ENCODE results near the gene ZFP36L2. TPM values are rescaled to one million over a fixed set of nuclear protein-coding genes. Genes with fewer than 3 reads are reported as not detected.

Gene ZFP36L2
- total and polyA plus RNA-seq, 9 of the 15 experiments (the other 6 are each of a cell fraction or from before 2014, with no cell fraction given) = 4.1 to 60.6 (median 20.3) TPM

DNA sequence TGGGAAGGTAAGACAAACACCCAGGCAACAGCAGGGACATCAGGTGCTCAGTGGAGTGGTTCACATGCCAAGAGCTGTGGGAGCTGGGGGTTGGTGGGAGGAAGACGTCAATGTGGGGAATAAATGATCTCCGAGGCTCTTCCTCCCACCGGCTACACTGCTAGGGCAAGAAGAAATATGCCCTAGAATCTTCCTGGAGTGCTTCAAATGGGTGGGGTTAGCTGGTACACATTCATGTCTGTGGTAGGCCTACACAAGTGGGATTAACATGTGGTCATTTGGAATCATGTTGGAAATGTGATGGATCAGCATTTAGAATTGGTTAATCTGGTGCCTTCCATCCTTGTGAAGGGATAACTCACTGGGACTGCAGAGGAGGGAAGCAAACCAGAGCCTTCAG lies 12.4 kb upstream of the ZFP36L2 start:
- POLR2A ChIA-PET = interaction anchor here (0.6 to 0.7 kb wide), 2 partner anchors 193 to 733 kb away, joined by 3 read pairs; no protein-coding TSS in a partner anchor

DNA sequence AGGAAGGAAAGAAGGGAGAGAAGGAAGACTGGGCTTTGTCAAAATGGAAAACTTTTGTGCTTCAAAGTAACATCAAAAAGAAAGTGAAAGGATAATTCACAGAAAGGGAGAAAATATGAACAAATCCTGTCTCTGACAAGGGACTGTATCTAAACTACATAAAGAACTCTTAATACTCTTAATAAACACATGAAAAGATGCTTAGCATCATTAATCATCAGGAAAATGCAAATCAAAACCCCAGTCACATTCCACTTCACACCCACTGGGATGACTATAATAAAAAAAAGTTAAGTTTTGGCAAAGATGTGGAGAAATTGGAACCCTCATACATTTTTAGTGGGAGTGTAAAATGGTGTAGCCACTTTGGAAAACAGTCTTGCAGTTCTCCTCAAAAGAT lies 11.8 kb upstream of the ZFP36L2 start:
- in situ Hi-C loops (cut with MboI) = loop anchor here (10.0 kb wide), 1 partner anchor 263 kb away; no protein-coding TSS in a partner anchor
- ChIA-PET POLR2A (interaction anchor here (0.7 kb wide), 1 partner anchor 734 kb away, joined by 3 read pairs; no protein-coding TSS in a partner anchor), CTCF (ENCODE audit: low intra/inter-chr PET ratio) (no interaction called here)
- no peak overlapping the region for H3K9ac ChIP-seq (ENCODE audit: insufficient read depth in 1 of 2, low read depth in 2 of 2, low read length in 2 of 2)
- H3K27ac ChIP-seq (ENCODE audit: extremely low read depth, low read depth, low read length) = no peak overlapping the region
- intact Hi-C loops (cut with micrococcal nuclease) = no loop called here
- H4K20me1 ChIP-seq (replicated peaks; ENCODE audit: control insufficient read depth, insufficient read depth, low read length) = no peaks in the 10 kb centered on the region
- no peak overlapping the region for H3K4me3 ChIP-seq
- H3K4me2 ChIP-seq (ENCODE audit: insufficient read depth, low read length) = no peak overlapping the region
- no peaks in the 10 kb centered on the region for H3K27me3 ChIP-seq (ENCODE audit: control insufficient read depth in 2 of 2, insufficient read depth in 2 of 2, low read length in 2 of 2)
- ATAC-seq = no peak
- no peak for DNase-seq (ENCODE audit: extremely low read depth in 1 of 4, low spot score in 3 of 4)
- BruUV-seq (replicated peaks) = no TSS peak
- no peaks in the 10 kb centered on the region for H3K36me3 ChIP-seq (ENCODE audit: control insufficient read depth, insufficient read depth, low read length)
- no peaks in the 10 kb centered on the region for H3K9me3 ChIP-seq (replicated peaks; ENCODE audit: control insufficient read depth, insufficient read depth, low read depth, low read length)
- no peaks in the 10 kb centered on the region for H3K9me1 ChIP-seq (ENCODE audit: control insufficient read depth, insufficient read depth, low read length)
- no peak for FAIRE-seq
- H3K4me1 ChIP-seq (replicated peaks in 1 of 2; ENCODE audit: control insufficient read depth in 2 of 2, insufficient read depth in 2 of 2, low read length in 2 of 2) = no peaks in the 10 kb centered on the region; a peak in 2 of 5 replicates
- H2AFZ ChIP-seq (ENCODE audit: low read depth, low read length) = no peak overlapping the region
- no peaks in the 10 kb centered on the region for H3K79me2 ChIP-seq (ENCODE audit: control insufficient read depth, insufficient read depth, low read length)
- TF ChIP-seq EZH2 (IDR thresholded peaks at IDR 0.05; ENCODE audit: borderline replicate concordance, low read depth, low read length) = no peak
- no peak for TF ChIP-seq CCAR2 (IDR thresholded peaks at IDR 0.05; ENCODE audit: low read depth, low read length)
- TF ChIP-seq, protein P1, sequence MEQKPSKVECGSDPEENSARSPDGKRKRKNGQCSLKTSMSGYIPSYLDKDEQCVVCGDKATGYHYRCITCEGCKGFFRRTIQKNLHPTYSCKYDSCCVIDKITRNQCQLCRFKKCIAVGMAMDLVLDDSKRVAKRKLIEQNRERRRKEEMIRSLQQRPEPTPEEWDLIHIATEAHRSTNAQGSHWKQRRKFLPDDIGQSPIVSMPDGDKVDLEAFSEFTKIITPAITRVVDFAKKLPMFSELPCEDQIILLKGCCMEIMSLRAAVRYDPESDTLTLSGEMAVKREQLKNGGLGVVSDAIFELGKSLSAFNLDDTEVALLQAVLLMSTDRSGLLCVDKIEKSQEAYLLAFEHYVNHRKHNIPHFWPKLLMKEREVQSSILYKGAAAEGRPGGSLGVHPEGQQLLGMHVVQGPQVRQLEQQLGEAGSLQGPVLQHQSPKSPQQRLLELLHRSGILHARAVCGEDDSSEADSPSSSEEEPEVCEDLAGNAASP (IDR thresholded peaks at IDR 0.05) = no peak
- TF ChIP-seq TBP (optimal IDR thresholded peaks at IDR 0.05; ENCODE audit: low read depth, low read length) = no peak
- TF ChIP-seq KLF6 (CRISPR knock-in tag; IDR thresholded peaks at IDR 0.05; ENCODE audit: borderline replicate concordance) = no peak
- no peak for TF ChIP-seq STAG1 (CRISPR knock-in tag; IDR thresholded peaks at IDR 0.05; ENCODE audit: borderline replicate concordance)
- TF ChIP-seq, protein P2, sequence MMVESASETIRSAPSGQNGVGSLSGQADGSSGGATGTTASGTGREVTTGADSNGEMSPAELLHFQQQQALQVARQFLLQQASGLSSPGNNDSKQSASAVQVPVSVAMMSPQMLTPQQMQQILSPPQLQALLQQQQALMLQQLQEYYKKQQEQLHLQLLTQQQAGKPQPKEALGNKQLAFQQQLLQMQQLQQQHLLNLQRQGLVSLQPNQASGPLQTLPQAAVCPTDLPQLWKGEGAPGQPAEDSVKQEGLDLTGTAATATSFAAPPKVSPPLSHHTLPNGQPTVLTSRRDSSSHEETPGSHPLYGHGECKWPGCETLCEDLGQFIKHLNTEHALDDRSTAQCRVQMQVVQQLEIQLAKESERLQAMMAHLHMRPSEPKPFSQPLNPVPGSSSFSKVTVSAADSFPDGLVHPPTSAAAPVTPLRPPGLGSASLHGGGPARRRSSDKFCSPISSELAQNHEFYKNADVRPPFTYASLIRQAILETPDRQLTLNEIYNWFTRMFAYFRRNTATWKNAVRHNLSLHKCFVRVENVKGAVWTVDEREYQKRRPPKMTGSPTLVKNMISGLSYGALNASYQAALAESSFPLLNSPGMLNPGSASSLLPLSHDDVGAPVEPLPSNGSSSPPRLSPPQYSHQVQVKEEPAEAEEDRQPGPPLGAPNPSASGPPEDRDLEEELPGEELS (CRISPR knock-in tag; IDR thresholded peaks at IDR 0.05; ENCODE audit: borderline replicate concordance) = no peak

More for the DNA sequence above, 12.4 kb upstream of the ZFP36L2 start:
- no peaks in the 10 kb centered on the region for H3K27me3 ChIP-seq (ENCODE audit: control insufficient read depth in 2 of 2, insufficient read depth in 2 of 2, low read length in 2 of 2)
- no TSS peak for BruUV-seq (replicated peaks)
- no peak overlapping the region for H3K27ac ChIP-seq (ENCODE audit: extremely low read depth, low read depth, low read length)
- no peak for ATAC-seq
- no peak for FAIRE-seq
- no peaks in the 10 kb centered on the region for H3K9me1 ChIP-seq (ENCODE audit: control insufficient read depth, insufficient read depth, low read length)
- no peaks in the 10 kb centered on the region for H3K79me2 ChIP-seq (ENCODE audit: control insufficient read depth, insufficient read depth, low read length)
- no peak for DNase-seq (ENCODE audit: extremely low read depth in 1 of 4, low spot score in 3 of 4)
- no peaks in the 10 kb centered on the region for H3K36me3 ChIP-seq (ENCODE audit: control insufficient read depth, insufficient read depth, low read length)
- CTCF ChIA-PET (ENCODE audit: low intra/inter-chr PET ratio) = no interaction called here
- no peak overlapping the region for H3K9ac ChIP-seq (ENCODE audit: insufficient read depth in 1 of 2, low read depth in 2 of 2, low read length in 2 of 2)
- in situ Hi-C loops (cut with MboI) (loop anchor here (10.0 kb wide), 1 partner anchor 264 kb away; no protein-coding TSS in a partner anchor), intact Hi-C loops (cut with micrococcal nuclease) (no loop called here)
- no peak overlapping the region for H2AFZ ChIP-seq (ENCODE audit: low read depth, low read length)
- H3K4me1 ChIP-seq (replicated peaks in 1 of 2; ENCODE audit: control insufficient read depth in 2 of 2, insufficient read depth in 2 of 2, low read length in 2 of 2) = no peaks in the 10 kb centered on the region; a peak in 2 of 5 replicates
- 71% methylated on average over 3 of the region's 3 CpGs for WGBS (ENCODE audit: insufficient coverage, low coverage, missing lambda C conversion rate)
- TF ChIP-seq NUFIP1 (IDR thresholded peaks at IDR 0.05; ENCODE audit: partially characterized antibody) (no peak), MEF2A (IDR thresholded peaks at IDR 0.05; ENCODE audit: control insufficient read depth, low read depth, low read length) (no peak), OTX1 (CRISPR knock-in tag; IDR thresholded peaks at IDR 0.05) (no peak), ZNF316 (IDR thresholded peaks at IDR 0.05) (peak; percentile 67; the same call in 1 of the 2 replicates), ZFX (CRISPR knock-in tag; IDR thresholded peaks at IDR 0.05) (no peak), ZNF778 (CRISPR knock-in tag; IDR thresholded peaks at IDR 0.05) (no peak), MAFG (tag; conservative IDR thresholded peaks at IDR 0.05) (0 out of 2 replicates have a peak, but pooled peaks have one; percentile 23), C11orf30 (IDR thresholded peaks at IDR 0.05; ENCODE audit: low read depth) (peak; percentile 54), MAFF (IDR thresholded peaks at IDR 0.05; ENCODE audit: low read length) (peak; percentile 9; the same call in 1 of the 2 replicates)
- TF ChIP-seq, protein P3, sequence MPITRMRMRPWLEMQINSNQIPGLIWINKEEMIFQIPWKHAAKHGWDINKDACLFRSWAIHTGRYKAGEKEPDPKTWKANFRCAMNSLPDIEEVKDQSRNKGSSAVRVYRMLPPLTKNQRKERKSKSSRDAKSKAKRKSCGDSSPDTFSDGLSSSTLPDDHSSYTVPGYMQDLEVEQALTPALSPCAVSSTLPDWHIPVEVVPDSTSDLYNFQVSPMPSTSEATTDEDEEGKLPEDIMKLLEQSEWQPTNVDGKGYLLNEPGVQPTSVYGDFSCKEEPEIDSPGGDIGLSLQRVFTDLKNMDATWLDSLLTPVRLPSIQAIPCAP (CRISPR knock-in tag; IDR thresholded peaks at IDR 0.05; ENCODE audit: borderline replicate concordance) = no peak
- H3K4me3 ChIP-seq = no peak overlapping the region
- H3K4me2 ChIP-seq (ENCODE audit: insufficient read depth, low read length) = no peak overlapping the region
- H3K9me3 ChIP-seq (replicated peaks; ENCODE audit: control insufficient read depth, insufficient read depth, low read depth, low read length) = no peaks in the 10 kb centered on the region
- no peaks in the 10 kb centered on the region for H4K20me1 ChIP-seq (replicated peaks; ENCODE audit: control insufficient read depth, insufficient read depth, low read length)

All from K562 (cell line).